Ovary (tissue), 9 donors: ENCODE results near the gene DLK1. TPM values are rescaled to one million over a fixed set of nuclear protein-coding genes. Genes with fewer than 3 reads are reported as not detected.

Source experiments
- DNase-seq, 5 donors: peaks; one replicate each; pipeline ENCODE4 v3.0.0-alpha.2; 2019 to 2020
- H3K27ac ChIP-seq, 2 donors: fragments of 200-600 bp; one replicate each; pipeline versions ENCODE4 v1.5.1 to v1.8.0; 2019 to 2022
- H3K27me3 ChIP-seq: fragments of 200-600 bp; one replicate; pipeline ENCODE4 v1.8.0; 2022
- H3K36me3 ChIP-seq: fragments of 200-600 bp; sonication (generic); one replicate; pipeline ENCODE4 v1.5.1; 2019
- H3K4me1 ChIP-seq: one replicate; pipeline ENCODE4 v1.8.1; 2013; ENCODE audit warnings: mild to moderate bottlenecking, moderate library complexity; ENCODE audit not compliant: insufficient read depth
- H3K4me3 ChIP-seq: fragments of 200-600 bp; sonication (generic); one replicate; pipeline ENCODE4 v1.5.1; 2017
- H3K9me3 ChIP-seq, 2 donors: fragments of 200-600 bp in 1 of 2; sonication (generic) in 1 of 2; one replicate each; pipeline versions ENCODE4 v1.5.1 to v1.8.1; 2013 to 2019; ENCODE audit warnings: mild to moderate bottlenecking in 1 of 2, moderate library complexity in 1 of 2
- EP300 ChIP-seq: sonication (generic); formaldehyde crosslinking; IDR thresholded peaks from one replicate; pipeline ENCODE4 v1.6.1; 2017; ENCODE audit warnings: antibody characterized with exemption
- POLR2A ChIP-seq: fragments of 450-650 bp; IDR thresholded peaks from one replicate; pipeline ENCODE4 v1.6.1; 2017; ENCODE audit warnings: antibody characterized with exemption, mild to moderate bottlenecking, moderate library complexity
- WGBS, 3 donors: extraction: QIAGEN DNeasy Blood & Tissue Kit in 1 of 3; methylation state at CpG; one replicate each; pipeline versions ENCODE4 v1.1.5 to v1.1.7; 2013 to 2017; 5-methylcytosine and 5-hydroxymethylcytosine counted together
- intact Hi-C, 4 donors: fragments of 100-400 bp; cut with DNase I; formaldehyde crosslinking; loops; one replicate each; pipeline versions ENCODE4 v1.11.0 to v1.15.1; 2022 to 2023
- polyA plus RNA-seq, 2 donors: library from polyadenylated mRNA; stranded (reverse); fragments of 200-250 nt in 1 of 2; fragments of 350-450 nt in 1 of 2; fragmentation: Illumina TruSeq in 1 of 2; extraction: RNeasy Lipid Tissue Mini Kit (QIAGEN cat#74804) in 1 of 2; gene quantifications; one replicate each; pipeline ENCODE4 v1.2.3, GENCODE V29; 2013 to 2014
- total RNA-seq, 7 donors: library from RNA; depleted of rRNA in 2 of 7; stranded (reverse); fragments of >200 nt in 2 of 7; fragmentation: NEBNext Ultra II Directional in 3 of 7; extraction: Animal tissue kit (Norgen Biotek cat#: 25700) in 3 of 7; gene quantifications; one replicate each; pipeline versions ENCODE4 v1.1.0 to v1.2.4, GENCODE V29; 2016 to 2023
- TF ChIP-seq, protein P1 (sequence below), 3 donors: fragments of 450-650 bp in 2 of 3; fragments of 200-600 bp in 1 of 3; IDR thresholded peaks; one replicate each; pipeline versions ENCODE4 v1.5.1 to v1.8.0; 2016 to 2022; ENCODE audit warnings: antibody characterized with exemption in 3 of 3, mild to moderate bottlenecking in 1 of 3
- donor health status: DM: no; HTN: no; CAD: no; lungs with moderate emphysema.
- donor health status: DM: no; HTN: no; CAD: no.
- donor health status: Bipolar disorder and iron deficiency.
- donor health status: DM: yes; HTN: yes; CAD: no.
- donor health status: DM: no; HTN: no; CAD: no.
- donor health status: DM: yes; HTN: yes; CAD: no.

The DLK1 gene
- total and polyA plus RNA-seq, 9 donors, result 34.2 to 1,875 (median 108) TPM

DNA sequence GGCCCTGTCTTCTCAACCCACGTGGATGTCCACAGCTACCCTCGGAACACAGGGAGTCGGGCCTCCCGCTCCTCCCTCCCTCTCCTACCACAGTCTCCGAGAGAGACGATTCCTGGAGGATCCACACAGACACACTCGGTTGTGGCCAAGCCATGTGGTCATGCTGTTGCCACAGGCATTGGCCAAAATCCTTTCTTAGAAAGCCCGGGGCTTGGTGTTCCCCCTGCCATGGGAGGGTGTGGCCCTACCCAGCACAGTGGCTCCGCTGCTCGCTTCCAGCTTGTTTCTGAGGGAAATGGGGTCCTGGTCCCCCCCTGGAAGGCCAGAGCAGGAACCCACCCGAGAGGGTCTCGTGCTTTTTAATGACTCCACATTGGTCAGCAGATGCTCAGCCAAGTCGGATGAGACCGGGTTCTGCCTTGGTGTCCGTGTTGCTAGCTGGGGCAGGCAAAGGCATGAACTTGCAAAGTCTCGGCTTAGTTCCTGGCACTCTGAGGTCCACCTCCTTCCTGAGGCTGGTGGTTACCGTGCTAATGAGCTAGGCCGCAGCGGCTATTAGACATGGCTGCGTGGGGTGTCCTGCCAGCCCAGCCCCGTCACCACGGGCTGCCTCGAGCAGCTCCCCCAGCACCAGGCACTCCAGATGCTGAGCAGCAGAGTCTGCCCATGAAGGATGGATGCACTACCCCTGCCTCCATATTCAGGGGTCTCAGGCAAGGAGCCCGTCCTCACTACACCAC is 52.4 kb downstream of the DLK1 start:
- H3K36me3 ChIP-seq, result no peaks in the 10 kb centered on the region
- no peak overlapping the region for H3K27ac ChIP-seq
- H3K4me1 ChIP-seq, result peaks cover 2% of the 10 kb centered on the region
- peak in 1 of 5 donors; percentile 13 for DNase-seq
- no peak overlapping the region for H3K4me3 ChIP-seq
- no peaks in the 10 kb centered on the region for H3K27me3 ChIP-seq
- intact Hi-C loops, result loop anchor here in 1 of 4 donors (5.0 kb wide), 1 partner anchor 323 kb away; no protein-coding TSS in a partner anchor
- TF ChIP-seq, protein P1, sequence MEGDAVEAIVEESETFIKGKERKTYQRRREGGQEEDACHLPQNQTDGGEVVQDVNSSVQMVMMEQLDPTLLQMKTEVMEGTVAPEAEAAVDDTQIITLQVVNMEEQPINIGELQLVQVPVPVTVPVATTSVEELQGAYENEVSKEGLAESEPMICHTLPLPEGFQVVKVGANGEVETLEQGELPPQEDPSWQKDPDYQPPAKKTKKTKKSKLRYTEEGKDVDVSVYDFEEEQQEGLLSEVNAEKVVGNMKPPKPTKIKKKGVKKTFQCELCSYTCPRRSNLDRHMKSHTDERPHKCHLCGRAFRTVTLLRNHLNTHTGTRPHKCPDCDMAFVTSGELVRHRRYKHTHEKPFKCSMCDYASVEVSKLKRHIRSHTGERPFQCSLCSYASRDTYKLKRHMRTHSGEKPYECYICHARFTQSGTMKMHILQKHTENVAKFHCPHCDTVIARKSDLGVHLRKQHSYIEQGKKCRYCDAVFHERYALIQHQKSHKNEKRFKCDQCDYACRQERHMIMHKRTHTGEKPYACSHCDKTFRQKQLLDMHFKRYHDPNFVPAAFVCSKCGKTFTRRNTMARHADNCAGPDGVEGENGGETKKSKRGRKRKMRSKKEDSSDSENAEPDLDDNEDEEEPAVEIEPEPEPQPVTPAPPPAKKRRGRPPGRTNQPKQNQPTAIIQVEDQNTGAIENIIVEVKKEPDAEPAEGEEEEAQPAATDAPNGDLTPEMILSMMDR (IDR thresholded peaks at IDR 0.05), result no peak
- TF ChIP-seq POLR2A (no peak), EP300 (no peak)
- WGBS, 3 donors, result 81 to 87% (median 84%) methylated on average over 24 of the region's 24 CpGs
- H3K9me3 ChIP-seq, result no peaks in the 10 kb centered on the region

GRCh38 chr14:100779691-100780080 is 53.0 kb downstream of the DLK1 start:
- Histone ChIP-seq H3K27me3 (no peaks in the 10 kb centered on the region), H3K4me3 (no peak overlapping the region), H3K9me3 (no peaks in the 10 kb centered on the region), H3K4me1 (peaks cover 2% of the 10 kb centered on the region), H3K27ac (no peak overlapping the region), H3K36me3 (no peaks in the 10 kb centered on the region)
- peak in 2 of 5 donors; percentile 9 to 24 for DNase-seq
- WGBS, 3 donors, result 90 to 93% (median 91%) methylated on average over 13 of the region's 13 CpGs
- TF ChIP-seq POLR2A (no peak), EP300 (no peak)
- TF ChIP-seq, protein P1 (IDR thresholded peaks at IDR 0.05), result no peak
- intact Hi-C loops, result loop anchor here in 1 of 4 donors (5.0 kb wide), 1 partner anchor 323 kb away; no protein-coding TSS in a partner anchor

DNA sequence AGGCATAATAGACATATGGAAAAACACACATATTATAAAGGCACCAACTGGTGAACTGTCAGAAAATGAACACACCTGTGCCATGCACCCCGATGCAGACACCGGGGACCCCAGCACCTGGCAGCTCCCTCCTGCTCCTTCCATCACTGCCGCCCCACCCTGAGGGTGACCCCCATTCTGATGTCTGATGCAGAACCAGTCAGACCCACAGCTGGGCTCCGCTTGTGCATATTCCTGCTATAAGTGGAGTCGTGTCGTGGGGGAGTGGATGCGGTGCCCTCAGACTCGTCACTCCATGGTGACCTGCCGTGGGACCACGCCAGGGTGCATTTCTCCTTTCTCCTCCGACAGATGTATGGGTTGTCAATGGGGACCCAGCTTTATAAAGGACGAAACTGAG is 53.6 kb downstream of the DLK1 start:
- Histone ChIP-seq H3K27me3 (no peaks in the 10 kb centered on the region), H3K36me3 (no peaks in the 10 kb centered on the region), H3K4me1 (peaks cover 2% of the 10 kb centered on the region), H3K9me3 (no peaks in the 10 kb centered on the region), H3K27ac (no peak overlapping the region), H3K4me3 (no peak overlapping the region)
- TF ChIP-seq, protein P1 (IDR thresholded peaks at IDR 0.05), result no peak
- no peak for TF ChIP-seq EP300
- TF ChIP-seq POLR2A, result no peak
- DNase-seq, result peak in 3 of 5 donors; percentile 5 to 19 (median 10)
- WGBS, 3 donors, result 81 to 93% (median 90%) methylated on average over 12 of the region's 12 CpGs
- intact Hi-C loops, result no loop called here

DNA sequence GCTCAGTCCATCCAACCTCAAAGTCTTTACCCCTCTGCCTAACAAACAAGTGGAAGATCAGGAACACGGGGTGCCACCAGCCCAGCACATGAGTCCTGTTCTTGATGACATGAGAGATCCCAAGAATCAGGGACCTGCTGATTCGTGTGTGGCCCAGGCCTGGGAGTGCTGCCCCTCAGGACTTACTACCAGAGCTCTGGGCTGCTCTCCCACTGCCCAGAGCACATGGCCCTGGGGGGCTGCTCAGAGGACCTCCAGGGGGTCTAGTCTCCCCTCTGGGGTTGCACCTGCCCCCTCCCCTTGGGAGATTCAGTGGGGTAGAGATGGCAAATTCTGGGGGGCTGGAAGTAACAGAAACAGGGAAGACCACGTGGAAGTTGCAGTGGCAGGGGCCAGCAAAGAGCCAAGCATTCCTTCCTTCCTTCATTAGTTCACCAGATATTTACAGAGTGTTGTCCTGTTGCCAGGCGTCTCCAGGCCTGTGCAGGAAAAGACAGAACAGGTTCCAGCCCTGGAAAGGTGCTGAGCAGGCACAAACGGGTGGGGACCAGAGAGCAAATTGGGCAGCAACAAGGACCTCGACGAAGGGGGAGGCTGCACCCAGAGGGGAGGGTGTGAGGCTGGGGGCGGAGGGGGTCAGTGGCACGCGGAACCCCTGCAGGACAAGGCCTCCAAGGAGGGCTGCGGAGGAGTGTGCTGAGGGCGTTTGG is 54.1 kb downstream of the DLK1 start:
- H3K4me3 ChIP-seq, result no peak overlapping the region
- H3K36me3 ChIP-seq, result no peaks in the 10 kb centered on the region
- intact Hi-C loops, result no loop called here
- H3K4me1 ChIP-seq, result peaks cover under 1% of the 10 kb centered on the region
- no peaks in the 10 kb centered on the region for H3K27me3 ChIP-seq
- H3K9me3 ChIP-seq, result no peaks in the 10 kb centered on the region
- DNase-seq, result peak in 3 of 5 donors; percentile 4 to 13 (median 9)
- TF ChIP-seq EP300 (no peak), POLR2A (no peak)
- TF ChIP-seq, protein P1 (IDR thresholded peaks at IDR 0.05), result no peak
- WGBS, 3 donors, result 72 to 74% (median 73%) methylated on average over 12 of the region's 12 CpGs
- H3K27ac ChIP-seq, result no peak overlapping the region
